Activated CD4-positive, alpha-beta T cell treated with anti-CD3 and anti-CD28 coated beads for 48 hours (primary cell): Measurements from ENCODE around the gene PLEKHA8.

ENCODE experiments used
- DNase-seq: peaks from one replicate; pipeline ENCODE4 v3.0.0-alpha.2; 2020

Gene PLEKHA8, protein sequence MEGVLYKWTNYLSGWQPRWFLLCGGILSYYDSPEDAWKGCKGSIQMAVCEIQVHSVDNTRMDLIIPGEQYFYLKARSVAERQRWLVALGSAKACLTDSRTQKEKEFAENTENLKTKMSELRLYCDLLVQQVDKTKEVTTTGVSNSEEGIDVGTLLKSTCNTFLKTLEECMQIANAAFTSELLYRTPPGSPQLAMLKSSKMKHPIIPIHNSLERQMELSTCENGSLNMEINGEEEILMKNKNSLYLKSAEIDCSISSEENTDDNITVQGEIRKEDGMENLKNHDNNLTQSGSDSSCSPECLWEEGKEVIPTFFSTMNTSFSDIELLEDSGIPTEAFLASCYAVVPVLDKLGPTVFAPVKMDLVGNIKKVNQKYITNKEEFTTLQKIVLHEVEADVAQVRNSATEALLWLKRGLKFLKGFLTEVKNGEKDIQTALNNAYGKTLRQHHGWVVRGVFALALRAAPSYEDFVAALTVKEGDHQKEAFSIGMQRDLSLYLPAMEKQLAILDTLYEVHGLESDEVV

DNA sequence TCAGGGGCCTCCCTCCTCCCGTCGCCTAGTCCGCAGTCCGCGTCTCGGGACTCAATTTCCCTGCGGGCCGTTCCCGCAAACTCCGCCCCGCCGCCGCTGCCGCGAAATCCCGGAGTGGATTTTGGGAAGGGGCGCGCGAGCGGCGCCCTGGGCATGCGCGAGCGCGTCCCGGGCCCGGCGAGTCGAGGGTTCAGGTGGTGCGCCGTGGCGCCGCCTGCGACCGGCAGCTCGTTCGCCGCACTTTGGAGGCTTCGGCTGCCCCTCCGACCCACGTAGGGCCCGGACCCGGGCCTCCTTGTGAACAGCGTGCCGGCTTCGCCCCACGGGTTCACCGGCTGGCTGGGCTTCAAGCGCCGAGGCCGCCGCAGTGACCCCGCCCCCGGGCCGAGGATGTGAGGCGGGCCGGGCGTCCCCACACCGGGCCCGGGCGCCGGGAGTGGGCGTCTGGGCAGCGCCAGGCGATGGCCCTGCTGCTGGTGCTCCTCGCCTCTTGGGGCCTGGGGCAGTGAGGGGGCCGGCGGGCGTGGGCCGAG lies at the start of gene PLEKHA8:
Gene PLEKHA8 (plus strand): TSS at position 197 of the 533 bp plus-strand sequence. CDS start 351 bp downstream, outside the sequence.
- DNase-seq = peak; percentile 90

DNA sequence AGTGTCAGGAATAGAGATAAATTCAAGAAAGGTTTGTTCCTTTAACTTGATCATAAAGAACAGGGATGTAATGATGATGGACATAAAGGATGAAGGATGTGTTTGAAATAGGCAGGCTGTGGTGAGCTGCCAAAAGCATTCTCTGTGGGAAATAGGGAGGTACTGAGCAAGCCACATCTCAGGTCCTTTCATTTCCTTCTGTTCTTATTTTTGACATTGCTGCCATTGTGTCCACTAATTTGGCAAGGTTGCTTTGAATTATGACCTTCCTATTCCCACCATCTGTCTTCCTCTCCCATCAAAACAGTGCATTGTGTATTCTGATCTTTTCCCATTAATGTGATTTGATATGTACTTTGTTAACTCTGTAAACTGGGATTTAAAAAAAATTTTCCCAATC lies 48.1 kb upstream of the PLEKHA8 start:
- DNase-seq = no peak

DNA sequence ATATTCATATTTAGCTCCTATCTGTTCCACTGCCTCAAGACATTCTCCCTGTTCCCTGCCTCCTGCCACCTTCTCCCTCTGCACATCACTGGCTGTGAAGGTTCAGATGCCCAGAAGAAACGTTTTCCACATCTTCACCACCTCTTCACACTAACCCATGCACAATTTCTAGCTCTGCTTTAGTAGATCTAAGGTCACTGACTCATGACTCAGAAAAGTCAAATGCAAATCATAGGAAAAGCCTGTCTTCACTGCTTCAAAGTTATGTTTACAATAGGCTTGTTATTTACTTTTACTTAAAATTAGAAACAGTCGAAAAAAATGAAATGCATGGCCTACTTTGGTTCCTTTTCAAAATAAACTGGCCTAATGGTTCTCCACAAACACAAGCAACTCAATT lies 41.1 kb upstream of the PLEKHA8 start:
- DNase-seq = no peak

DNA sequence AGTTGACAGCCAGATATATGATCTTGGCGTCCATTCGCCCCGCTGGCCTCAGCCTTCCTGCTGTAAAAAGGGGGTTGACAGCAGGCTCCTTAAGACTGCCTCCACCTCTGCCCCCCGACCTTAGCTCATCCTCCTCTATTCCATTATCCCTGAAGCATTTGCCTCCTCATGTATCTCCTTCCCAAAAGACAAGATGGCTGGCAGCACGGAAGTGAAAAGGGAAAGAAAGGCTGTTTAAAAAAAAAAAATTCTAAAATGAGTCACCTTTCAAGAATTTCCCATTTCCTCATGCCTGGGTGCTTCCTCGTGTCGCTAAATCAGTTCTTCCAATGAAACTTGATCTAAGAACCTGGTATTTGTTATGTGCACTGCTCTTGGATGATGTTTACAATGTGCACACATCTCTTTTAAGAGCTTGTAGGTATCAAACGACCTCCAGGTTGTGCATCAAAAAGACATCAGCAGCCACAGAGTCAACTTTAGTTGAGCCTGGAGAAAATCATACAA lies 40.3 kb upstream of the PLEKHA8 start:
- DNase-seq = no peak

DNA sequence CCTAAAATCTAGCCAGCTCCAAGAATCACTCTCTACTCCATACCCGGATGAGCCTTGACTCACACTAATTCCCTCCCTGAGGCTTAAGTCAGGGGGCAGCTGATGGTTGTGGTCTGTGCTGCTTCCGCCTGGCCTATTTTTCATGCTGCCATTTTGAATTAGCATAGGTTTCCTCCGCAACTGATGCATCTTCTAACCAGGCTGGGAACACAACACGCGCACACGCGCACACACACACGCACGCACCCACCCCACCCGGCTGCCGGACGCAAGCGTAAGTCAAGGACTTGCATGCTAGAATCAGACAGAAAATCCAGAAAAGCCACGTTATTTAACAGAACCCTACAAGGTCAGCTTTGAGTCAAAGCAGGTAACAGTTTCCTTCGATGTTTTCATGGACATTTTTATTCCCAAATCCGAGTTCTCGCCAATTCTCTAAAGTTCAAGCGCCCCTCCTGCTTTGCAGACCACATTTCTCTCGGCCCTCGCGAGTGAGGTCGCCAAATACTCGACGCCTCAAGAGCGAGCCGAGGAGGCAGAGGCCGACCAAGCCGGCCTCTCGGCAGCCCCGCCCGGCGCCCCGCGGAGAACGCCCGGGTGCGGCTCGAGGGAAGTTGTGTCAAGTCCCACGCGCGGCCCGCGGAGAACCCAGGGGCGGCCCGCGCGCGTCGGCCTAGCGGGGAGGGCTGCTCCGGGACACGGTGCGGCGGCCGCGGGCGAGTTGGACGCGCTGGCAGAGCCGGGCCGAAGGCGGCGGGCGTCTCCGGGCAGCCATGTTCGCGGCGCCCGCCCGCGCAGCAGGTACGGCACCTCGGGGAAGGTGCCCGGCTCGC lies 39.6 kb upstream of the PLEKHA8 start:
- peak; percentile 15 for DNase-seq

DNA sequence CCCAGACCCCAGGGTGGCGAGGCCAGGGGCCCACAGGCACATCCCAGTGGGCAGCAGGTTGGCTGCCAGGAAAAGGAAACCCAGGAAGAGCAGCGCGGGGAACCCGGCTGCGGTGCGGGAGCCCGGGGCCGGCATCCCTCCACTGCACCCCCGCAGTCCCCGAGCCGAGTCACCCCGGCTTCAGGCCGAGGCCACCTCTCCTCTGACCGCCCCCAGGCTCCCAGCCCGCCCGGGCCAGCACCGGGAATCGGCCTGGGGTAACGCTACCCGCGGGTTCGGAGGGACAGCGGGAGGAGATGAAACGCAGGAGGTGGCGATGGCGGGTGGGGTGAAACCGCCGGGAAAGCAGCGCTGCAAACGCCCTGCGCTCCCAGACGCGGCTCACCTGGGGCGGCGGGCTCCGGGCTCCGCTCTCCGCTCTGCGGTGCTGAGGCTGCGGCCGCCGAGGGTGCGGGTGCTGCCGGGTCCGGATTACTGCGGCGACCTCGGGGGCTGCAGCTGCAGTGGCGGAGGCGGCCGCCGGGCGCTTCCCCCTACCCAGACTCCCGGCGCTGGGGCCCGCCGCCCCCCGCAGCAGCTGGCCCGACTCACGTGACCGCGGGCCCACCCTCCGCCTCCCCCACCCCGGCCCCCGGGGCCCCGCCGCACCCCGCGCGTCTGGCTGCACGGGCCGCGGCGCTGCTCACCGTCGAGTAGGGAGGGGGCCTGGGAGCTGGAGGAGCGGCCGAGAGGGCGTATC lies 38.8 kb upstream of the PLEKHA8 start, which contains the start of gene SCRN1:
Gene SCRN1 (minus strand): TSS at position 545 of the 739 bp plus-strand sequence. CDS start 20,734 bp downstream, outside the sequence.
- peak; percentile 18 for DNase-seq

DNA sequence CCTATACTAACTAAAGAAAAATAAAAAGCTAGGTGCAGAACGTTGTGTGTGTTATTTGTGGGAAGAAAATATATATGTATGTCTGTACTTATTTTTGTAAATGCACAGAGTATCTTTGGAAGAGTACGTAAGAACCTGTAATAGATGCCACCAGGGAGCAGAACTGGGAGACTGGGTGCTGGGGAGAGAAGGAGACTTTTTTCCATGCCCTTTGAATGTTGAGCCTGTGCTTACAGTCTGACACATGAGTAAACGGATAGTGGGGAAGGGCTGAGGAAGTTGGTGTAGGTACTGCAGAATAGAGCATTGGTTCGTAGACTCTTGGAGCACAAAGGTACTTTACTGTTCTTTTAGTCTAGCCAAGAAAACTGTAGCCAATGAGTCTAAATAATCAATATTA lies 37.3 kb upstream of the PLEKHA8 start:
- no peak for DNase-seq

DNA sequence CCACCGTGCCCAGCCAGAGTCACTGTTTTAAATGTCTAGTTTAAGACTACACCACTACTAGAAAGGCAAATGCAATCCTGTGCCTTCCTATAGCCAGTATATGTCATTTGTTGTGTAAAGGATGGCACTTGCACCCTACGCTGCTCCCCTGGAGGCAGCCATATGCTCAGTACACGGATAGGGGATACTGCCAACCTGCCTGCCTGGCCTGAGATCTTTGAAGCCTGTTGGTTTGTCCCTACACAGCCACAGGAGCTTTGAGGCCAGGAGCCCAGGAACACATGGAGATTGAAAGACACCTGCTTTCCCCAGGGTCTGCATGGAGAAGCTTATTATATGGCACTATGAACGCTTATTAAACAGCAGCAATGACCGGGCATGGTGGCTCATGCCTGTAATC lies 36.3 kb upstream of the PLEKHA8 start:
- no peak for DNase-seq

DNA sequence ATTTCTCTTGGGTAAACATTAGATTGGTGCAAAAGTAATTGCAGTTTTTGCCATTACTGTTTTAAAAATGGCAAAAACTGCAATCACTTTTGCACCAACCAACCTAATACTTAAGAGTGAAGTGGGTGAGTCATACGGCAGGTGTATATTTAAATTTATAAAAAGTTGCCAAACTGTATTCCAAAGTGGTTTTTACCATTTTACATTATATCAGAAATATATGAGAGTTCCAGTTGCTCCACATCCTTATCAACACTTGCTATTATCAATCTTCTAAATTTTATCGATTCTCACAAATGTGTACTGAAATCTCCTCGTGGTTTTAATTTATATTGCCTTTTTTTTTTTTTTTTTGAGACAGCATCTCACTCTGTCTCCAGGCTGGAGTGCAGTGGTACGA lies 35.1 kb upstream of the PLEKHA8 start:
- no peak for DNase-seq

DNA sequence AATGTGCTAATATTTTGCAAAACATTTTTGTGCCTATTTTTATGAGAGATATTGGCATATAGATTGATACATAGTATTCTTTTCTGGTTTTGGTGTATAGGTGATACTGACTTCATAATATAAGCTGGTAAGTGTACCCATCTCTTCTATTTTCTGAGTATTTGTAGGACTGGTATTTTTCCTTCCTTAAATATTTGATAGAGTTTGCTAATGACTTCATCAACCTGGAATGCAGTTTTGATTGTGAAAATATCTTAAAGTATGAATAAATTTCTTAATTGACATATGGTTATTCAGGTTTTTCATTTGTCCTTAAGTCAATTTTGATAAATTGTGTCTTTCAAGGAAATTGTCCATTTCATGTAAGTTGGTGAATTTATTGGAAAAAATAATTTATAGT lies 32.6 kb upstream of the PLEKHA8 start:
- no peak for DNase-seq

DNA sequence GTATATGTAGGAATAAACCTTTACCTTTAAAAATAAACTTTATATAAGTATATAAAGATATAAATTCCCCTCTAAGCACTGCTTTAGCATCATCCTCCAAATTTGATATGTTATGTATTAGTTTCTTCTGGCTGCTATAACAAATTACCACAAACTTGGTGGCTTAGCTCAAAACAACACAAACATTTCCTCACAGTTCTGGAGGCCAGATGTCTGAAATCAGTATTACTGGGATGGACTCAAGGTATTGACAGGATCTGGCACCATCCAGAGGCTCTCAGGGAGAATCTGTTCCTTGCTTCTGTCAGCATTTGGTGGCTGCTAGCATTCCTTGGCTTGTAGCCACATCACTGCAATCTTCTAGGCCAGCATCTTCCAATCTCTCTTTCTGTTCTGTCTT lies 31.9 kb upstream of the PLEKHA8 start:
- DNase-seq = no peak

DNA sequence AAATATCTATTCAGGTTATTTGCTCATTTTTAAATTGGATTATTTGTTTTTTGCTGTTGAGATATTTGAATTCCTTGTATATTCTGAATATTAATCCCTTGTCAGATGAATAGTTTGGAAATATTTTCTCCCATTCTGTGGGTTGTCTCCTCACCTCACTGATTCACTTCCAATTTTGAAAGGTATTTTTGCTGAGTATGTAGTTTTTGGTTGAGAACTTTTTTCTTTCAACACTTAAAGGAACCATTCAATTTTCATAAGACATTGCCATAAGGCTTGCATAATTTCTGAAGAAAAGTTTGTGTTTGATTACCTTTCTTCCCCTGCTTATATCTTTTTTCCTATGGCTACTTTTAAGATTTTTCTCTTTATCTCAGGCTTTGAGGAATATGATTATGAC lies 29.7 kb upstream of the PLEKHA8 start:
- no peak for DNase-seq

DNA sequence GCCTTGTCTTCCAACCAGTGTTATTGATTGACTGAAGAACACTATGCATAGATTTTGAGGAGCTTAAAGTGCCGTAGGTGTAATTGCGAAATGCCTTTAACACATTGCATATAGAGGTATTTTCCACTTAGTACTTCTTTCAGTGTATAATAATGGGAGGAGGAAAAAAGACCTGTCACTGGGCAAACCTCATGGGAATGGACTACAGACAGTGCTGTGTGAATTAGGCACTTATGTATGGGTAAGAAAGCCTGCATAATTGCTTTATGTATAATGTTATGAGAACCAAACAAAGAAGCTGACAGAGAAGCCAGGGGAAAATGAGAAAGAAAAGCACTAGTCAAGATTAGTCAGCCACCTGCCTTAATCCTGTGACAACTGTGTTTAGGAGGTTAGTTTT lies 26.2 kb upstream of the PLEKHA8 start:
- no peak for DNase-seq

DNA sequence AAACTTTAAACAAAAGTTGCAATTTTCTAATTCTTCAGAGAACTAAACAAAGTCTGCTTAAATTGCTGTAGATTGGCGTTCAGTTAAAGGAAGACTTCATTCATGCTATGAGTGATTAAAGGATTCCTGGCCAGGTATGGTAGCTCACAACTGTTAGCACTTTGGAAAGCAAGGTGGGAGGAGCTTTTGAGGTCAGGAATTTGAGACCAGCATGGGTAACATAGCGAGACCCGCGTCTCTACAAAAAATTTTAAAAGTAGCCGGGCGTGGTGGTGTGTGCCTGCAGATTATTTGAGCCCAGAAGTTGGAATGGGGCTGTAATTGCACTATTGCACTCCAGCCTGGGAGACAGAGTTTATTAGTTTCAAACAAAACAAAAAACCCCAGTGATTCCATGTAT lies 25.1 kb upstream of the PLEKHA8 start:
- no peak for DNase-seq

DNA sequence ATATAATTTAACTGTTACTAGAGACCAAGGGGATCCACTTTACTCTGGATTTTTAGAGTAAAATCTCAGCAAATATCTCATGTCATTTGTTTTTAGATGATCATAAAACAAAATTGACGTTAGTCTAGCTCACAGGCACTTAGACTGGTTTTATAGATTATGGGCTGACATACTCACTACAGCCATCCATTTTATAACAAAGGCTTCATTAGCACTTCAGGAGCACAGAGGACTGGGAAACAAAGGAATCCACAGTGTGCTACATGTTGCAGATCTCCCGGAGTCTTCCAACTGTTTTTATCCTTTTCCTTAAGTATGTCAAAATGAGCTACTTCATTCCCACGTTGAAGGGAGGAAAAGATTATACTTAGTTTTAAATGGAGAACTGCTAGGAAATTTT lies 22.7 kb upstream of the PLEKHA8 start:
- no peak for DNase-seq

DNA sequence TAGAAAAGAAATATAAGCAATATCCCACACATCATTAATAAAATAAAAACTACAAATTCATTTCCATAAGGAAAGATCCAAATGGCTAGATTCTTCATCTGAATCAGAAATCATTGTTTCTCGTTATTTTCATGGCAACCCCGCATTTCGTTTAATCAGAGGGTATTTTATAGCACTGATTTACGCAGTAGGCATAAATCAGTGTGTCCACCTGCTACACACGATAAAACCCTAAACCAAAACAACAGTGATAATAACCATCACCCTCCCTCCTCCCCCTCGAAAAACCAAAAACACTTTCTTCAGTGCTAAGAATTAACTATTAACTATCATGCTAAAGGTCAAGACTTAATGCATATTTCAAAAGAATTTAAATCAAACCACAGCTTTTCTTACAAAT lies 18.2 kb upstream of the PLEKHA8 start:
- DNase-seq = no peak

DNA sequence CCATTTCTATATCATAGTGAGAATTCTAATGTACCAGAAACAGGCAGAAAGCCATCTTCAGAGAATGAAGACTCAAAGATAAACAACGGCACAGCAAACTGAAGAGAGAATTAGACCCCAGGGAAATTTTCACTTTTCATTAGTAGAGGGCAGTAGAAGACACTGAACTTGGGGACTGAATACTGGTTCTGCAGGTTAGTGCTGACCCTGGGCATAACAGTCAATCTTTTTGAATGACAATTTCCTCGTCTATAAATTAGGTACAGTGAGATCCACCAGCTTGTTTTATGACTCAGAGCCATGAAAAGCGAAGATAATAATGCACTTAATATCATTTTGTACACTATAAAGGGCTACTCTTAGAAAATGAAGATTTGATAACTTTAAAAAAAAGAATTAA lies 15.5 kb upstream of the PLEKHA8 start:
- no peak for DNase-seq

DNA sequence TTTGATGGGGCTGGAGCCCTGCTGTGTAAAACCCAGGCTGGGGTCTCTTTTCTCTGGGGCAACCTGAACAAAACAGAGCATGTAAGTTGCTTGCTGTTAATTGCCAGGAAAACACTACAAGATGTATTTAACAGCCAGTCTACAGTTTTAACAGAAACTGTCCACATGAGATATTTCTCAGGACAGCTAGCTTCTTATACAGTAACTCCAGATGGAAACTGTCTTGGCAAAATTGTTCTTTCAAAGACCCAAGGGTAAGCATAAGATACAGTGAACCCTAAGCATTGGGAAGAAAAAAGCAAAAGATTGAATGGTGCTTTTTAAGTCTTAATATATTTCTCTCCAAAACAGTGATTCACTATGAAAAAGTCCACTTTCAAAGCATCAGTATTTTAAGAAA lies 9.8 kb upstream of the PLEKHA8 start:
- DNase-seq = no peak

DNA sequence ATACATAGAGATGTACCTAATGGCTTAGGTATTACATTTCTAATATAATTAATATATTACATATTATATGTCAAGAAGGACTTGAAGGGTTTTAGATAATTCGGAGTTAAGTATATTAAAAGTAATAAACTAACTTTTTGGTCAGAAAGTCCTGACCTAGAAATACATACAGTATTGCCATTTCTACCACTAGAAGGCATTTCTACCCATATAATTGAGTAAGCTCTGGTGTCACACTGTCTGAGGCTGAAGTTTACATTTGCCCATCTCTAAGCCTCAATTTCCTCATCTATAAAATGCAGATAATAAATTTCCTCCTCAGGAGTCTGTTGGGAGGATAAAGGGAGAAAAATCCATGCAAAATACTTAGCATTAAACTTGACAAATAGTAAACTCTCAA lies 8.8 kb upstream of the PLEKHA8 start:
- DNase-seq = no peak

DNA sequence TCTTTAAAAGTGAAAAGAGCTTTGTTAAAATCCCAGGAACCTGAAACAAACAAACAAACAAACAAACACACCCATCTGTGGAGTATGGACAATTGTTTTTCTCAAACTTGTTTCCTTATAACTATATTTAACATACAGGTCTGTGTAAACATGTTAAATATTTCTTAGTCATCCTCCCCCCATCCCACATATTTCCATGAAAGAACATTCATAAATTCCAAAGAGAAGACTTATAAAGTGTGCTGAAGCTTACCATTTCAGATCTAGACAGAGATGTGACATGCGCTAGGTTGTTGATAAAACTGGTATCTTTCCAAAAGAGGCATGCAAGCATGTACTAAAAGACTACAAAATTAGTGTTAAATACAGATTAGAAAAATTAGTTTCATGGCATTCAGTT lies 8.3 kb upstream of the PLEKHA8 start:
- DNase-seq = no peak

DNA sequence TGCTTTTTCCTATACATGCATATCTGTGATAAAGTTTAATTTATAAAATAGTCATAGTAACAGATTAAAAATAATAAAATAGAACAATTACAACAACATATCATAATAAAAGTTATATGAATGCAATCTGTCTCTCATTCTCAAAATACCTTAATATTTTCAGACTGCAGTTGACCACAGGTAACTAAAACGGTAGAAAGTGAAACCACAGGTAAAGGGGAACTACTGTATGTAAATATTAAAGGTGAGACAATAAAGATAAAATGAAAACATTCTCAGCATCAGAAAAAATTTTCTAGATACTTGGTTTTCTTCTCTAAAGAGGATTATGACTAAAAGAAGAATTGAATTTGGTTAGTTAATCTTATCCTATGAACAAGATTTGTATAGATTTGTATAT lies 7.7 kb upstream of the PLEKHA8 start:
- no peak for DNase-seq

DNA sequence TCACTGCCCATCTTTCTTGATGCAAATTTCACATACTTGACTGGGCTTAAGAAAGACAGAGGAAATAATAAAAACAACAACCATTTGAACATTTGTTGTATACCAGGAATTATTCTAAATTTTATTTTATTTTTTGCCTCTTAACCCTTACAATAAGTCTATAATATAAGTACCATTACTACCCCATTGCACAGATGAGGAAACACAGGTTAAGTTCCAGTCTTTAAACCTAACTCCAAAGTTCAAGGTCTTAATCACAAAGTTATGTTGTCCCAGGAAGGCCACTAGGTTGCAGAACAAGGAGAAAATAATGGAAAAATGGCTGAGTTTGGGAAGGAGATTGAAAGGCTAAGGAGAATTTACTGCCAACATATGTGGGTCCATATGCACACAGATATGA lies 5.2 kb upstream of the PLEKHA8 start:
- no peak for DNase-seq

DNA sequence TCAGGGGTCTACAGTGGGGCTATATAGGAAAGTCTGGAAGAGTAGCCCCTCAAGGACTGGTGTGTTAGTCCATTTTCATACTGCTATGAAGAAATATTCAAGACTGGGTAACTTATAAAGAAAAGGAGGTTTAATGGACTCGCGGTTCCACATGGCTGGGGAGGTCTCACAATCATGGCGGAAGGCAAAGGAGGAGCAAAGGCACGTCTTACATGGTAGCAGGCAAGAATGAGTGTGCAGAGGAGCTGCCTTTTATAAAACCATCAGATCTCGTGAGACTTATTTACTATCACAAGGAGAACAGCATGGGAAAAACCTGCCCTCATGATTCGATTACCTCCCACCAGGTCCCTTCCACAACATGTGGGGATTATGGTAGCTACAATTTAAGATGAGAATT lies 4.7 kb upstream of the PLEKHA8 start:
- DNase-seq = no peak
